GM23338 (cell line): ENCODE data around the gene MRLN.

Experiments used
- POLR2AphosphoS5 ChIP-seq: IDR thresholded peaks from 2 replicates; pipeline ENCODE4 v1.6.1; 2016; ENCODE audit warnings: antibody characterized with exemption, low read depth
- TF ChIP-seq, protein P1 (sequence below): IDR thresholded peaks from one replicate; pipeline ENCODE4 v1.6.1; 2018; ENCODE audit warnings: antibody characterized with exemption; ENCODE audit not compliant: unreplicated experiment

DNA sequence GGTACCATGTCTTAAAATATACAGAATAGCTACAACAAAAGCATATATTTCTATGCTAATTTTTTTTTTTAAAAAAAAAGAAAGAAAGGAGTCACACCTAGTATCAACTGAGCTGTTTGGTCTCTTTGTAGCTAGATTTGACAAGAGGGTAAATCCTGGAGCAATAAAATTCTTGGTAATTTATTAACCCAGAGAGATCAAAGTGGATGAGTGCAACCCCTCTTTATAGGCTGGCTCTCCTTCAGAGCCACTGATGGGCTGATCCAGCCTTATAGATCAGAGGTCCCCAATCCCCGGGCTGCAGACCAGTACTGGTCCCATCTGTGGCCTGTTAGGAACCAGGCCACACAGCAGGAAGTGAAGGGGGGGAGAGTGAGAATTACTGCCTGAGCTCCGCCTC is 19.8 kb upstream of the MRLN start:
- TF ChIP-seq POLR2AphosphoS5 = no peak
- TF ChIP-seq, protein P1, sequence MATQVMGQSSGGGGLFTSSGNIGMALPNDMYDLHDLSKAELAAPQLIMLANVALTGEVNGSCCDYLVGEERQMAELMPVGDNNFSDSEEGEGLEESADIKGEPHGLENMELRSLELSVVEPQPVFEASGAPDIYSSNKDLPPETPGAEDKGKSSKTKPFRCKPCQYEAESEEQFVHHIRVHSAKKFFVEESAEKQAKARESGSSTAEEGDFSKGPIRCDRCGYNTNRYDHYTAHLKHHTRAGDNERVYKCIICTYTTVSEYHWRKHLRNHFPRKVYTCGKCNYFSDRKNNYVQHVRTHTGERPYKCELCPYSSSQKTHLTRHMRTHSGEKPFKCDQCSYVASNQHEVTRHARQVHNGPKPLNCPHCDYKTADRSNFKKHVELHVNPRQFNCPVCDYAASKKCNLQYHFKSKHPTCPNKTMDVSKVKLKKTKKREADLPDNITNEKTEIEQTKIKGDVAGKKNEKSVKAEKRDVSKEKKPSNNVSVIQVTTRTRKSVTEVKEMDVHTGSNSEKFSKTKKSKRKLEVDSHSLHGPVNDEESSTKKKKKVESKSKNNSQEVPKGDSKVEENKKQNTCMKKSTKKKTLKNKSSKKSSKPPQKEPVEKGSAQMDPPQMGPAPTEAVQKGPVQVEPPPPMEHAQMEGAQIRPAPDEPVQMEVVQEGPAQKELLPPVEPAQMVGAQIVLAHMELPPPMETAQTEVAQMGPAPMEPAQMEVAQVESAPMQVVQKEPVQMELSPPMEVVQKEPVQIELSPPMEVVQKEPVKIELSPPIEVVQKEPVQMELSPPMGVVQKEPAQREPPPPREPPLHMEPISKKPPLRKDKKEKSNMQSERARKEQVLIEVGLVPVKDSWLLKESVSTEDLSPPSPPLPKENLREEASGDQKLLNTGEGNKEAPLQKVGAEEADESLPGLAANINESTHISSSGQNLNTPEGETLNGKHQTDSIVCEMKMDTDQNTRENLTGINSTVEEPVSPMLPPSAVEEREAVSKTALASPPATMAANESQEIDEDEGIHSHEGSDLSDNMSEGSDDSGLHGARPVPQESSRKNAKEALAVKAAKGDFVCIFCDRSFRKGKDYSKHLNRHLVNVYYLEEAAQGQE = no peak
